Esophagus squamous epithelium (tissue), 5 donors: Measurements from ENCODE around the gene DLG5. TPM values are rescaled to one million over a fixed set of nuclear protein-coding genes. Genes with fewer than 3 reads are reported as not detected.

Experiments used
- DNase-seq: peaks from one replicate; lab custom pipeline; 2025; lab: John Stamatoyannopoulos, UW
- H3K27ac ChIP-seq, 4 donors: fragments of 200-600 bp; sonication (generic); one replicate each; pipeline ENCODE4 v1.5.1; 2016 to 2019; ENCODE audit warnings: mild to moderate bottlenecking in 1 of 4
- H3K27me3 ChIP-seq, 4 donors: fragments of 200-600 bp; sonication (generic); 1 replicate in 3 of 4; 2 replicates in 1 of 4; pipeline versions ENCODE4 v1.5.1 to v1.6.0; 2017 to 2021; ENCODE audit warnings: antibody characterized with exemption in 1 of 4
- H3K36me3 ChIP-seq, 3 donors: fragments of 200-600 bp; sonication (generic); one replicate each; pipeline ENCODE4 v1.5.1; 2016 to 2019
- H3K4me1 ChIP-seq, 3 donors: fragments of 200-600 bp; sonication (generic); one replicate each; pipeline ENCODE4 v1.5.1; 2017 to 2019
- H3K4me3 ChIP-seq, 4 donors: fragments of 200-600 bp; sonication (generic); 1 replicate in 3 of 4; 2 replicates in 1 of 4; pipeline ENCODE4 v1.5.1; 2016 to 2019; ENCODE audit warnings: mild to moderate bottlenecking in 2 of 4, moderate library complexity in 1 of 4
- H3K9me3 ChIP-seq, 3 donors: fragments of 200-600 bp; sonication (generic); one replicate each; pipeline ENCODE4 v1.5.1; 2016 to 2019
- CTCF ChIP-seq, 6 experiments: fragments of 450-650 bp in 4 of 6; fragments of 200-600 bp in 2 of 6; sonication (generic) in 2 of 6; IDR thresholded peaks; one replicate each; pipeline ENCODE4 v1.5.1; 2016 to 2019; ENCODE audit warnings: antibody characterized with exemption in 6 of 6, mild to moderate bottlenecking in 4 of 6, moderate library complexity in 4 of 6
- POLR2A ChIP-seq, 4 donors: fragments of 450-650 bp; IDR thresholded peaks; one replicate each; pipeline ENCODE4 v1.6.1; 2017; ENCODE audit warnings: antibody characterized with exemption in 4 of 4, mild to moderate bottlenecking in 4 of 4, moderate library complexity in 3 of 4
- WGBS, 2 donors: methylation state at CpG; one replicate each; pipeline ENCODE4 v1.1.5; 2018; 5-methylcytosine and 5-hydroxymethylcytosine counted together
- intact Hi-C: fragments of 100-400 bp; cut with DNase I; formaldehyde crosslinking; loops from one replicate; pipeline ENCODE4 v1.15.0; 2022
- total RNA-seq, 4 donors: library from RNA; depleted of rRNA; stranded (reverse); fragments of >200 nt; gene quantifications; one replicate each; pipeline ENCODE4 v1.1.0, GENCODE V29; 2016
- donor health status: DM: yes; HTN: yes; CAD: no.

Gene DLG5
- total RNA-seq, 4 donors from 2014 or later: 34.1 to 50.9 (median 41.3) TPM

- WGBS, 2 donors: 85 to 87% methylated on average over 5 to 13 of the region's 19 CpGs
- H3K36me3 ChIP-seq: peaks cover 41 to 100% (median 42%) of the 10 kb centered on the region in 3 donors
- no peak for TF ChIP-seq CTCF (IDR thresholded peaks at IDR 0.05)
- no peak for TF ChIP-seq POLR2A (IDR thresholded peaks at IDR 0.05)
Observed at GRCh38 chr10:77806511-77807157, 119.9 kb downstream of the DLG5 start.

DNA sequence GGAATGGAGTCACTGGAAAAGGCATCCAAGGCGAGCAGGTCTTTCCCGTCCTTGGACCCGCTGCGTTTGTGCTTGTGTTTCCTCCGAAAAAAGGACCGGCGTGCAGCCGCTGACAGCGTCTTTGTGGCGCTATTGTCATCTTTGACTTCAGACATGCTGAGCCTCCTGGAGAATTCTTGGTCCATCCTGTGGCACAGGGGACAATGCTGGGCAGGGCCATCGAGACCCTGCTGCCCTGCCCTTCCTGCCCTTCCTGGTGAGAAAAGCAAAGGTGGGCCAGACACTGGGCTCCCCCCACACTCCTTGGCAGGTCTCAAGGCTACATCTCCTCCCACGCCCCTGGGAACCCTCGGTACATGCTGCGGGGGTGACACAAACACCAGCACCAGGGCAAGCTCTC lies 120.9 kb downstream of the DLG5 start:
- DNase-seq: no peak
- Histone ChIP-seq H3K27ac (no peak overlapping the region), H3K4me3 (no peak overlapping the region), H3K9me3 (no peaks in the 10 kb centered on the region), H3K36me3 (peaks cover 32 to 98% (median 39%) of the 10 kb centered on the region in 3 donors), H3K27me3 (no peaks in the 10 kb centered on the region), H3K4me1 (peaks cover 0 to 13% (median 6%) of the 10 kb centered on the region in 3 donors)
- intact Hi-C loops: no loop called here
- 94% methylated on average over 11 of the region's 14 CpGs; no CpG with 5 or more reads in 1 of the 2 donors for WGBS, 2 donors
- TF ChIP-seq POLR2A (IDR thresholded peaks at IDR 0.05) (no peak), CTCF (IDR thresholded peaks at IDR 0.05) (no peak)

More at GRCh38 chr10:77806511-77807157, 119.9 kb downstream of the DLG5 start:
- no peak overlapping the region for H3K4me3 ChIP-seq
- DNase-seq: no peak
- no peaks in the 10 kb centered on the region for H3K27me3 ChIP-seq
- peaks cover 0 to 8% (median 6%) of the 10 kb centered on the region in 3 donors for H3K4me1 ChIP-seq
- intact Hi-C loops: no loop called here
- no peaks in the 10 kb centered on the region for H3K9me3 ChIP-seq
- no peak overlapping the region for H3K27ac ChIP-seq

DNA sequence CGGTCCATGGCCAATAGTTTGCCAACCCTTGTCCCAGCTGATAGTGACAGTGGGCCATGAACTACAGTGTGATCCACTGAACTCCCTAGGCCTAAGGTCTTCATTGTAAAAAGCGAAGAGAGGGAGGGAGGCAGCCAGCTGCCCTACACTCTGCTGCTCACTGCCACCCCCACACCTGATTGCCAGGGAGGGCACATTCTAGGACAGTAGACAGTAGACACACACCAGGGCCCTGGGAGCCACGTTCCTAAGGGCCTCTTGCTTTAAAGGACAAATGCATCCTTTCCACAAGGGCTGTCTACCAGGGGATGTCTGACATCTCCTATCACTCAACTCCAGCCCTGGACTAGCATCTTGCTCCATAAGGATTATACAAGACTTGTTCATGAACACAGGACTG lies 122.2 kb downstream of the DLG5 start:
- Histone ChIP-seq H3K4me1 (peaks cover 0 to 13% (median 6%) of the 10 kb centered on the region in 3 donors), H3K36me3 (peaks cover 26 to 98% (median 44%) of the 10 kb centered on the region in 3 donors), H3K9me3 (no peaks in the 10 kb centered on the region), H3K27ac (no peak overlapping the region), H3K27me3 (no peaks in the 10 kb centered on the region), H3K4me3 (no peak overlapping the region)
- TF ChIP-seq CTCF (IDR thresholded peaks at IDR 0.05) (no peak), POLR2A (IDR thresholded peaks at IDR 0.05) (no peak)
- whole genome bisulfite sequencing, 2 donors: 79 to 98% methylated on average over 2 to 3 of the region's 3 CpGs
- no peak for DNase-seq
- intact Hi-C loops: no loop called here

DNA sequence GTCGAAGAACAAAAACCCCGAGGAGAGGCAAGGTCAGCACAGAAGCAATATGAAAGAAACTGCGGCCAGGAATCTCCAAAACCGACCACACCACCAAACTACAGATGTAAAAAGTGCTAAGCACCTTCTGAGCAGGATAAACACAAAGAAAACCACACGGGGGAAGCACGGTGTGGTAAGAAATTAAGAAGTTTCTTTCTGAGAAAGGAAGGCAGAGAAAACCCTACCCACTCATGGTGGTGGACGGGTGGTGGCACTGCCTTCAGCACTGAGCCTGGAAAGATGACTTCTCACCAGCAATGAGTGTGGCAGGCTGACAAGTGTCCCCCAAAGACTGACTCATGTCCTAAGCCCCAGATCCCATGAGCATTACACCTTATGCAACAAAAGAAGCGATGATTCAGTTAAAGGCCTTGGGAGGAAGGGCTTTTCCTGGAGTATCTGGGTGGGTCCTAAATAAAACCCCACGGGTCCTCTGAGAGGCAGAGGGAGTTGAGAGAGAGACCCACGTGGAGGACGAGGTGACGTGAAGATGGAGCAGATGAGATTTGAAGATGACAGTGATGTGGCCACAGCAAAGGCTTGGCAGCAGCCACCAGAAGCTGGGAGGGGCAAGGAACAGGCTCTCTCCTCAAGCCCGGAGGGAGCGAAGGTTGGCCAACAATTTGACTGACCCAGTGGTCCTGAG lies 124.9 kb downstream of the DLG5 start:
- peaks cover 0 to 13% (median 6%) of the 10 kb centered on the region in 3 donors for H3K4me1 ChIP-seq
- H3K36me3 ChIP-seq: peaks cover 10 to 98% (median 40%) of the 10 kb centered on the region in 3 donors
- H3K4me3 ChIP-seq: no peak overlapping the region
- intact Hi-C loops: no loop called here
- no peak for TF ChIP-seq CTCF (IDR thresholded peaks at IDR 0.05)
- TF ChIP-seq POLR2A (IDR thresholded peaks at IDR 0.05): no peak
- no peaks in the 10 kb centered on the region for H3K9me3 ChIP-seq
- no peaks in the 10 kb centered on the region for H3K27me3 ChIP-seq
- DNase-seq: no peak
- 67 to 72% methylated on average over 14 of the region's 14 CpGs for WGBS, 2 donors
- peak overlapping the region in 2 of 4 donors; percentile 46 to 57 for H3K27ac ChIP-seq

- intact Hi-C loops: no loop called here
- 73 to 86% methylated on average over 3 to 5 of the region's 5 CpGs for WGBS, 2 donors
- no peak overlapping the region for H3K4me3 ChIP-seq
- no peaks in the 10 kb centered on the region for H3K27me3 ChIP-seq
- no peaks in the 10 kb centered on the region for H3K9me3 ChIP-seq
- H3K27ac ChIP-seq: no peak overlapping the region
- H3K36me3 ChIP-seq: peaks cover 4 to 98% (median 44%) of the 10 kb centered on the region in 3 donors
- peaks cover 0 to 13% (median 6%) of the 10 kb centered on the region in 3 donors for H3K4me1 ChIP-seq
- DNase-seq: no peak
- no peak for TF ChIP-seq POLR2A (IDR thresholded peaks at IDR 0.05)
- TF ChIP-seq CTCF (IDR thresholded peaks at IDR 0.05): no peak
Observed at GRCh38 chr10:77800738-77801266, 125.8 kb downstream of the DLG5 start.
